ENCODE data around the gene IRS2.
A peak's percentile ranks its signal among the peaks of the same experiment; 100 is the strongest.

The IRS2 gene

GRCh38 chr13:109747524-109747923, 38.9 kb downstream of the IRS2 start:
- Histone ChIP-seq H3K36me3 (ENCODE audit: control insufficient read depth in 1 of 2, insufficient read depth in 2 of 2, low read depth in 1 of 2, low read length in 2 of 2) (peaks cover 0 to 10% of the 10 kb centered on the region in 2 experiments), H3K9me3 (ENCODE audit: control insufficient read depth, low read length) (peaks cover 2% of the 10 kb centered on the region), H3K23ac (ENCODE audit: low read length in 2 of 2) (no peak overlapping the region), H3K9ac (ENCODE audit: low read length) (no peak overlapping the region), H3K4me3 (ENCODE audit: insufficient read depth in 1 of 2, low read depth in 1 of 2, low read length in 2 of 2) (no peak overlapping the region), H3K27ac (ENCODE audit: low read length, poor library complexity, severe bottlenecking) (no peak overlapping the region), H2BK5ac (ENCODE audit: low read depth, low read length, poor library complexity, severe bottlenecking) (no peak overlapping the region), H2AFZ (ENCODE audit: low read depth, low read length) (no peak overlapping the region), H2BK12ac (ENCODE audit: low read length in 2 of 2) (no peak overlapping the region), H4K8ac (ENCODE audit: low read length) (no peak overlapping the region), H3K79me1 (replicated peaks; ENCODE audit: low read length, poor library complexity, severe bottlenecking) (no peaks in the 10 kb centered on the region), H3K27me3 (ENCODE audit: control insufficient read depth in 1 of 2, insufficient read depth in 1 of 2, low read length in 2 of 2) (peaks cover 0 to 6% of the 10 kb centered on the region in 2 experiments), H3K18ac (ENCODE audit: low read depth in 1 of 2, low read length in 2 of 2) (no peak overlapping the region), H4K91ac (ENCODE audit: low read length) (no peak overlapping the region), H2BK120ac (ENCODE audit: low read depth, low read length) (no peak overlapping the region), H3K4me1 (ENCODE audit: control insufficient read depth, insufficient read depth, low read depth, low read length) (peaks cover 5% of the 10 kb centered on the region), H2BK15ac (ENCODE audit: low read depth, poor library complexity, severe bottlenecking) (no peak overlapping the region), H3K4ac (ENCODE audit: low read depth in 1 of 2, low read length in 2 of 2) (no peak overlapping the region), H3K4me2 (ENCODE audit: low read length, poor library complexity, severe bottlenecking) (no peak overlapping the region), H3K14ac (ENCODE audit: low read length in 2 of 2) (no peak overlapping the region), H2AK5ac (ENCODE audit: low read length, severe bottlenecking) (no peak overlapping the region)
- 78% methylated on average over 3 of the region's 3 CpGs for WGBS
- DNase-seq: no peak

DNA sequence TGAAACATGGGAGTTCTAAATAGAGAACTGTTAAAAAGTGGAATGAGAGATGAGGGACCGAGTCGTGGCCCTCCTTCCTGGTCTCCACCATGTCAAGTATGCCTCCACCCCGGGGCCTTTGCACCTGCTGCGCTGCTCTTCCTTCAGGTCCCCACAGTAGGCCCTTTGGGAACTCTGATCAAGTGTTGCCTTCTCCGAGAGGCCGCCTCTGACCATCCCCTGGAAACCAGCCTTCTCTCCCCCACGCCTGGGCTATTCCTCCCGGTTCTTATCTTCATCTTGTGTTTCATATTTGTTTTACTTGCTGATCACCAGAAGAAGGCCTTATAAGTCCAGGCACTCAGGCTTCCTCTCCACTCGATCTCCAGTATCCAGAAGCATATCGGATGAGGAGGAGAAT, 40.0 kb downstream of the IRS2 start:
- Histone ChIP-seq H3K27ac (ENCODE audit: low read length, poor library complexity, severe bottlenecking) (no peak overlapping the region), H3K4me2 (ENCODE audit: low read length, poor library complexity, severe bottlenecking) (no peak overlapping the region), H4K91ac (ENCODE audit: low read length) (no peak overlapping the region), H2BK120ac (ENCODE audit: low read depth, low read length) (no peak overlapping the region), H2BK15ac (ENCODE audit: low read depth, poor library complexity, severe bottlenecking) (no peak overlapping the region), H3K4me3 (ENCODE audit: insufficient read depth in 1 of 2, low read depth in 1 of 2, low read length in 2 of 2) (no peak overlapping the region), H4K8ac (ENCODE audit: low read length) (no peak overlapping the region), H2BK12ac (ENCODE audit: low read length in 2 of 2) (no peak overlapping the region), H3K18ac (ENCODE audit: low read depth in 1 of 2, low read length in 2 of 2) (no peak overlapping the region), H3K9ac (ENCODE audit: low read length) (no peak overlapping the region), H3K23ac (ENCODE audit: low read length in 2 of 2) (no peak overlapping the region), H3K79me1 (replicated peaks; ENCODE audit: low read length, poor library complexity, severe bottlenecking) (no peaks in the 10 kb centered on the region), H2BK5ac (ENCODE audit: low read depth, low read length, poor library complexity, severe bottlenecking) (no peak overlapping the region), H2AFZ (ENCODE audit: low read depth, low read length) (no peak overlapping the region), H3K4me1 (ENCODE audit: control insufficient read depth, insufficient read depth, low read depth, low read length) (peaks cover 5% of the 10 kb centered on the region), H3K4ac (ENCODE audit: low read depth in 1 of 2, low read length in 2 of 2) (no peak overlapping the region), H2AK5ac (ENCODE audit: low read length, severe bottlenecking) (no peak overlapping the region), H3K36me3 (ENCODE audit: control insufficient read depth in 1 of 2, insufficient read depth in 2 of 2, low read depth in 1 of 2, low read length in 2 of 2) (no peaks in the 10 kb centered on the region), H3K14ac (ENCODE audit: low read length in 2 of 2) (no peak overlapping the region), H3K27me3 (ENCODE audit: control insufficient read depth in 1 of 2, insufficient read depth in 1 of 2, low read length in 2 of 2) (peaks cover 0 to 13% of the 10 kb centered on the region in 2 experiments), H3K9me3 (ENCODE audit: control insufficient read depth, low read length) (peaks cover 2% of the 10 kb centered on the region)
- 94% methylated on average over 9 of the region's 10 CpGs for WGBS
- no peak for DNase-seq

DNA sequence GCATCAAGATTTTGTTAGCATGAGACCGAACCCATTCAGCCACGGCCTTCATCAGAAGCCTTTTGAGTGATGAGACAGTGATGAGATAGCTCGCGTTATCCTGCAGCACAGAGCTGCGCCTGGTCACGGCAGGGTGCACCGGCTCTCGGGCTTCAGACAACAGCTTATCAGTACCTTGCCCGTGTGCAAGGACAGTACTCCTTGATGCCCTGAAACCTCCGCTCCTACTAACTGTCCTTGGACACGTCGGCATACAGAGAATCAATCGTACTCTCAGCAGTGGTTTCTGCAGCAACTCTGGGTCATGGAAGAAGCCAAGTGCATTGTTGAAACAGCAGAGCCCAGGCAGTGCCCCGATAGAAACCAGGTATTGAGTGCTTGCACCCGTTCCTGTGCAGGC, 40.7 kb downstream of the IRS2 start:
- peak overlapping the region in 1 of 2 experiments; percentile 28 for H3K18ac ChIP-seq (ENCODE audit: low read depth in 1 of 2, low read length in 2 of 2)
- peaks cover 5% of the 10 kb centered on the region for H3K4me1 ChIP-seq (ENCODE audit: control insufficient read depth, insufficient read depth, low read depth, low read length)
- no peak for DNase-seq
- peak overlapping the region in 1 of 2 experiments; percentile 58 for H3K14ac ChIP-seq (ENCODE audit: low read length in 2 of 2)
- H3K9me3 ChIP-seq (ENCODE audit: control insufficient read depth, low read length): peaks cover 2% of the 10 kb centered on the region
- no peak overlapping the region for H2BK120ac ChIP-seq (ENCODE audit: low read depth, low read length)
- H2BK5ac ChIP-seq (ENCODE audit: low read depth, low read length, poor library complexity, severe bottlenecking): no peak overlapping the region
- no peak overlapping the region for H3K4ac ChIP-seq (ENCODE audit: low read depth in 1 of 2, low read length in 2 of 2)
- H3K36me3 ChIP-seq (ENCODE audit: control insufficient read depth in 1 of 2, insufficient read depth in 2 of 2, low read depth in 1 of 2, low read length in 2 of 2): no peaks in the 10 kb centered on the region
- no peak overlapping the region for H2AK5ac ChIP-seq (ENCODE audit: low read length, severe bottlenecking)
- peaks cover 0 to 14% of the 10 kb centered on the region in 2 experiments for H3K27me3 ChIP-seq (ENCODE audit: control insufficient read depth in 1 of 2, insufficient read depth in 1 of 2, low read length in 2 of 2)
- H2AFZ ChIP-seq (ENCODE audit: low read depth, low read length): no peak overlapping the region
- H3K4me3 ChIP-seq (ENCODE audit: insufficient read depth in 1 of 2, low read depth in 1 of 2, low read length in 2 of 2): no peak overlapping the region
- no peak overlapping the region for H4K91ac ChIP-seq (ENCODE audit: low read length)
- no peak overlapping the region for H3K9ac ChIP-seq (ENCODE audit: low read length)
- H2BK15ac ChIP-seq (ENCODE audit: low read depth, poor library complexity, severe bottlenecking): no peak overlapping the region
- no peak overlapping the region for H3K4me2 ChIP-seq (ENCODE audit: low read length, poor library complexity, severe bottlenecking)
- H3K79me1 ChIP-seq (replicated peaks; ENCODE audit: low read length, poor library complexity, severe bottlenecking): no peaks in the 10 kb centered on the region
- WGBS: 88% methylated on average over 15 of the region's 15 CpGs
- H4K8ac ChIP-seq (ENCODE audit: low read length): no peak overlapping the region
- H3K23ac ChIP-seq (ENCODE audit: low read length in 2 of 2): no peak overlapping the region
- no peak overlapping the region for H3K27ac ChIP-seq (ENCODE audit: low read length, poor library complexity, severe bottlenecking)
- peak overlapping the region in 1 of 2 experiments; percentile 84 for H2BK12ac ChIP-seq (ENCODE audit: low read length in 2 of 2)

- peak overlapping the region; percentile 23 for H4K91ac ChIP-seq (ENCODE audit: low read length)
- no peak overlapping the region for H2BK120ac ChIP-seq (ENCODE audit: low read depth, low read length)
- H3K18ac ChIP-seq (ENCODE audit: low read depth in 1 of 2, low read length in 2 of 2): peak overlapping the region; percentile 56 to 68
- peak overlapping the region; percentile 37 to 77 for H3K4ac ChIP-seq (ENCODE audit: low read depth in 1 of 2, low read length in 2 of 2)
- peak overlapping the region in 1 of 2 experiments; percentile 96 for H2BK12ac ChIP-seq (ENCODE audit: low read length in 2 of 2)
- peak overlapping the region in 1 of 2 experiments; percentile 26 for H3K14ac ChIP-seq (ENCODE audit: low read length in 2 of 2)
- H3K27me3 ChIP-seq (ENCODE audit: control insufficient read depth in 1 of 2, insufficient read depth in 1 of 2, low read length in 2 of 2): peaks cover 0 to 14% of the 10 kb centered on the region in 2 experiments
- H3K23ac ChIP-seq (ENCODE audit: low read length in 2 of 2): no peak overlapping the region
- H3K36me3 ChIP-seq (ENCODE audit: control insufficient read depth in 1 of 2, insufficient read depth in 2 of 2, low read depth in 1 of 2, low read length in 2 of 2): no peaks in the 10 kb centered on the region
- H3K9ac ChIP-seq (ENCODE audit: low read length): no peak overlapping the region
- H2BK15ac ChIP-seq (ENCODE audit: low read depth, poor library complexity, severe bottlenecking): no peak overlapping the region
- H4K8ac ChIP-seq (ENCODE audit: low read length): peak overlapping the region; percentile 16
- H2BK5ac ChIP-seq (ENCODE audit: low read depth, low read length, poor library complexity, severe bottlenecking): no peak overlapping the region
- H2AK5ac ChIP-seq (ENCODE audit: low read length, severe bottlenecking): peak overlapping the region; percentile 29
- 92% methylated on average over 16 of the region's 19 CpGs for WGBS
- no peaks in the 10 kb centered on the region for H3K79me1 ChIP-seq (replicated peaks; ENCODE audit: low read length, poor library complexity, severe bottlenecking)
- peaks cover 5% of the 10 kb centered on the region for H3K4me1 ChIP-seq (ENCODE audit: control insufficient read depth, insufficient read depth, low read depth, low read length)
- no peak overlapping the region for H2AFZ ChIP-seq (ENCODE audit: low read depth, low read length)
- H3K4me2 ChIP-seq (ENCODE audit: low read length, poor library complexity, severe bottlenecking): no peak overlapping the region
- peak overlapping the region in 1 of 2 experiments; percentile 31 for H3K4me3 ChIP-seq (ENCODE audit: insufficient read depth in 1 of 2, low read depth in 1 of 2, low read length in 2 of 2)
- no peak overlapping the region for H3K27ac ChIP-seq (ENCODE audit: low read length, poor library complexity, severe bottlenecking)
- no peak for DNase-seq
- H3K9me3 ChIP-seq (ENCODE audit: control insufficient read depth, low read length): peaks cover 2% of the 10 kb centered on the region
Observed at GRCh38 chr13:109745060-109745459, 41.3 kb downstream of the IRS2 start.

Data from mesenchymal stem cell (in vitro differentiated cells and primary cell).